GM18909 (cell line): ENCODE data around the gene GKN1.

Source experiments
- ATAC-seq: cut with Tn5 transposase; IDR thresholded peaks from one replicate; pipeline ENCODE4 v1.9.1; 2021; ENCODE audit warnings: mild to moderate bottlenecking; ENCODE audit not compliant: unreplicated experiment, poor library complexity

The GKN1 gene

DNA sequence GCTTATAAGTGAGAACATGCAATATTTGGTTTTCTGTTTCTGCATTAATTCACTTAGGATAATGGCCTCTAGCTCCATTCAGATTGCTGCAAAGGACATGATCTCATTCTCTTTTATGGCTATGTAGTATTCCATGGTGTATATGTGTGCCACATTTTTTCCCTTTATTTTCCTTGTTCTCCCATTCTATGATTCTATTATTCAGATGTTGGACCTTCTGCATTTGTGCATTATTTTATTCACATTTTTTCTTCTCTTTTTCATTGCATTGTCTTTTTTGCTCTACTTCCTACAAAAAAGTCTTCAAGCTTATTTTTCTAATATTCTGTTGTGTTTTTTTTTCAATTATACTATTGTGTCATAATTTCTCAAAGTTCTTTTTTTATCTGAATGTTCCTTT, 27.4 kb downstream of the GKN1 start:
- ATAC-seq, result no peak

DNA sequence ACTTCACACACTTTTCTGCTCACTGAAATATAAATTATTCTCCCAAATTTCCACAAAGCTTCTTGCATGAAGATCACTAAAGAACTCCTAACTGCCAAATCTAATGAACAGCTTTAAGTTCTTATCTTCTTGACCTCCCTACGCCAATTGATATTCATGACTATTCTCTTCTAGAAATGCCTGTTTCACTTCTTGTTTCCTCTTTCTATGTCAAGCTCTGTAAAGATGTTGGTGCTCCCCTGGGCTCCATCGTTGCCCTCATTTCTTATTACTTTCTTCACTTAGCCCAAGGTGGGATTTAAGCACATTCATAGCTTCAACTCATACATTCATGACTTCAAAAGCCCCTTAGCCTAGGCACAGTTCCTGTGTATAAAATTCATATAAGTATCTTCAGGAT, 29.3 kb downstream of the GKN1 start:
- no peak for ATAC-seq

DNA sequence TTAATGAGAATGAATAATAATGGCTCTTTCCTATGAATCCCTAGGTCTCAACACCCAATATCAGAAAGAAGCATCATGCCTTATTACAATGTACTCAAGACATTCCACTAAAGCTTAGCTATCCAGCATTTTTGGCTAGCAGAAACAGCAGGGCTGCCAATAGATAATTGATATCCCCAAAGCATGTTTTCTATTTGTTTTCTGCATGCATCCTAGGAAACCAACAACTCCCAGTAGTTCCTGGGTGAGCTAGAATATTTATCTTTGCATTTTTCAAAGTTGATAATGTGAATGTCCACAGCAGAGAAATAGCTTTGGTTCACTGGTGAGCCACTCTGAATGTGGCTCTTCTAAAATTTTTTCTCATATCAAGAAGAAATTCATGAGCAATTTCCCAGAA, 32.7 kb downstream of the GKN1 start:
- ATAC-seq, result no peak

DNA sequence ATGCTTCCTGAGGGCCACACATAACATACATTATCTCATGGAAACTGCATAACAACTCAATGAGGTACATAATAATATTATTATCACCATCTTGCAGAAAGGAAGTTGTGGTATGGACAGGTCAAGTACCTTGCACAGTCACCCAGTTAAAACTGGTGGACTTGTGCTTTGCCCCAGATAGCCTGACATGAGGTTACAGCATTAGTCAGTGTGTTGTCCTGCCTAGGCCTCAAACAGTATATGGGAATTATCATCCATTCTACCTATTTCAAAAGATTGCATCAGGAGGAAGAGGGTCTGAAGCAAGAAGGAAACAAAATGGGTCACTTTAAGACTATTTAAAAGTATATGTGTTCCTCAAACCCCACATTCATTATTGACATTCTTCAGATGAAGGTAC, 33.2 kb downstream of the GKN1 start:
- ATAC-seq, result no peak

DNA sequence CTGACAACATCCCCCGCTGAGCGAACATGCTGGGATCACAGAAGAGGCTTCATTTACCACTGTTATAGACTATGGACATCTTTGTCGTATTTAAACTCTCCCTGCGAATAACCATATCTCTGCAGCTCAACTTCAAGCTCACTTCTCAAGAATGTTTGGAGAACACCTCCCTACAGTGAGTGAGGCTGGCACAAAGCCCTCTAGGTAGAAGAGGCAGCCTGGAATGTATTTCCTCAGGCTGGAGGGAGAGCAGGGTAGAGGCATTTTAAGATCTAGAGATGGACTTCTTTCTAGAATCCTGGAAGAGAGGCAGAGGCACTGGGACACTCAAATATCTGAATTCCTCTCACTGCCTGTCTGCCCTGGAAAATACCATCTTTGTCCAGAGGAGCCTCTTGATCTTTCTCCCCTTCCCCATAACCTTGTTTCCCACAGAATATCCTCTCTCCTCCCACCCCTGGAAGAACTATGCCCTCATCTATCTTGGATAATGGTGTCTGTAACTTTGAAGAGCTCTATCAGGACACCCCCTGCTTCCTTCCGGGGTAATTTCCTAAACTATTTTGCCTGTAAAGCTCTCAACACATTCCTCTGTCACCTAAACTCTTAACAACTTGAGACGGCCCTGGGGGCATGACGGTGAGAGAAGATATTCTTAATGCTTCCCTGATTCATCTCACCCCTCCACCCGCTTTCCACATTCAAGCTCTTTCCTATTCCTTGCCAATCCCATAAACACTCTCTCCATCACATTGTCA, 36.2 kb downstream of the GKN1 start:
- no peak for ATAC-seq

DNA sequence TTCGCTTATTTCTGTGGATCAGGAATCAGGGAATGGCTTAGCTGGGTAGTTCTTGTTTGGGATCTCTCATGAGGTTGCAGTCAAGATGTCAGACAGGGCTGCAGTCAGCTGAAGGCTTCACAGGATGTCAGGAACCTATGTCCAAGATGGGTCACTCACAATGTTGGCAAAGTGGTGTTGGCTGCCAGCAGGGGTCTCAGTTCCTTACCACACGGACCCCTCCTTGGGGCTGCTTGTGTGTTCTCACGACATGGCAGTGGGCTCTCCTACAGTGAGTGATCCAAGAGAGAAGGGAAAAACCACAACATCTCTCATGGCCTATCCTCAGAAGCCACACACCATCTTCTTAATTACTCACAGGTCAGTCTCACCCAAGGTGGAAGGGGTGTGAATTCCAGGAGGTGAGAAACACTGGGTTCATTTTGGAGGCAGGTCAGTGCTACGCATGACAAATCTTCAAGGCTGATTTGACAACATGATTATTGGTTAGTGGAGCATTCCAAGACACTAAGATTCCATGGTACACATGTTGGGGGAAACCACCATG, 37.2 kb downstream of the GKN1 start:
- no peak for ATAC-seq

DNA sequence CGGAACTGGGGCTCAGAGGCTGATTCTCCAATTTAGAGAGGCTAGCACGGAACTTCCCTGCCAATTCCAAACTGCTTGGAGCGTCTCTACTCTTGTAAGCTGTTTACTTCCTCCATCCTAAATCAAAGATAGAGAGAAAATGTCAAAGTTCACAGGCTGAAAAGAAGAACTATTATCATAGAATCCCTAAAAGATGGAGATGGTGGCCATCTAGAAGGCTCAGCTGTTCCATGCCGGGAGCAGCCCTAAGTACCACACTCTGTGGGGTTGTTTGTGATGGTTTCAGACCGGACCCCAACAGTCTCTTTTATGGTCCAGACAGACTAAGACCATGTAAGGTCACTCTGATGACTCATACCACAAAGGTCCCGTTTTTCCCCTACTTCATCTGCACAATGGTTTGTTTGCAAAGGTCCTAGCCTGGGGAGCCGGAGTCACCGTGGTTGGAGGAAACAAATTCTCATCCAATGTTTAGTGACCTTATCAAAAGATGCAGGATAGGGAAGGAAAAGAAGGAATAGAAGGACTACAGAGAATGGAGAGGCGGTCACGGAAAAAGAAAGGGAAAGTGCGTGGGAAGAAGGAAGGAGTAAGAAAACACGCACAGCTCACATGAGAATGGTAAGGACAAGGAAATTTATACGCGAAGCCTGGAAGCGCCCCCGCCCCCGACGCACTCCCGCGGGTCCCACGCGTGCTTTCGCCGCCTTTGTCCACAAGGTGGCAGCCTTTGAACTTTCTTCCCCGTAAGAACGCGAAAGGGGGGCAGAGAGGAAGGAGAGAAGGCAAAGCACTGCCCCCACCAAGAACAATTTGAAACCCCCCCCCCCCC, 38.1 kb downstream of the GKN1 start:
- ATAC-seq, result peak; percentile 50

DNA sequence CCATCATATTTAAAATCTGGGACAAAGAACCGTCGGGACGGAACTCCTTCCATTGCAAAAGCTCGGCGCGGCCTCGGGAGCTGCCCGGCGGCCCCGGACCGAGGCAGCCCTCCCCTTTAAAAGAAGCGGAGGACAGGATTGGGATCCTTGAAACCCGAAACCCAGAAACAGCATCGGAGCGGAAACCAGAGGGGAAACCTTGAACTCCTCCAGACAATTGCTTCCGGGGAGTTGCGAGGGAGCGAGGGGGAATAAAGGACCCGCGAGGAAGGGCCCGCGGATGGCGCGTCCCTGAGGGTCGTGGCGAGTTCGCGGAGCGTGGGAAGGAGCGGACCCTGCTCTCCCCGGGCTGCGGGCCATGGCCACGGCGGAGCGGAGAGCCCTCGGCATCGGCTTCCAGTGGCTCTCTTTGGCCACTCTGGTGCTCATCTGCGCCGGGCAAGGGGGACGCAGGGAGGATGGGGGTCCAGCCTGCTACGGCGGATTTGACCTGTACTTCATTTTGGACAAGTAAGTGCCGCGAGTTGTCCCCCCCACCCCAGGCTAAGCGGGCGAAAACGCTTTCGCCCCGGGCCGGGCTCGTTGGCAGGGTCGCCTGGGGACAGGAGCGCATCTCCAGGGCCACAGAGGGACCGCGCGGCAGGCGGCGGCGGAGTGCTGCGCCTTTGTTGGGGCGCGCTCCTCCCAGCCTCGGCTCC, 38.9 kb downstream of the GKN1 start, which contains the start of gene ANTXR1:
Gene ANTXR1, plus strand, starts transcription at position 38 of the 698 bp plus-strand sequence. Its CDS starts 321 bp downstream, at position 359.
- no peak for ATAC-seq

DNA sequence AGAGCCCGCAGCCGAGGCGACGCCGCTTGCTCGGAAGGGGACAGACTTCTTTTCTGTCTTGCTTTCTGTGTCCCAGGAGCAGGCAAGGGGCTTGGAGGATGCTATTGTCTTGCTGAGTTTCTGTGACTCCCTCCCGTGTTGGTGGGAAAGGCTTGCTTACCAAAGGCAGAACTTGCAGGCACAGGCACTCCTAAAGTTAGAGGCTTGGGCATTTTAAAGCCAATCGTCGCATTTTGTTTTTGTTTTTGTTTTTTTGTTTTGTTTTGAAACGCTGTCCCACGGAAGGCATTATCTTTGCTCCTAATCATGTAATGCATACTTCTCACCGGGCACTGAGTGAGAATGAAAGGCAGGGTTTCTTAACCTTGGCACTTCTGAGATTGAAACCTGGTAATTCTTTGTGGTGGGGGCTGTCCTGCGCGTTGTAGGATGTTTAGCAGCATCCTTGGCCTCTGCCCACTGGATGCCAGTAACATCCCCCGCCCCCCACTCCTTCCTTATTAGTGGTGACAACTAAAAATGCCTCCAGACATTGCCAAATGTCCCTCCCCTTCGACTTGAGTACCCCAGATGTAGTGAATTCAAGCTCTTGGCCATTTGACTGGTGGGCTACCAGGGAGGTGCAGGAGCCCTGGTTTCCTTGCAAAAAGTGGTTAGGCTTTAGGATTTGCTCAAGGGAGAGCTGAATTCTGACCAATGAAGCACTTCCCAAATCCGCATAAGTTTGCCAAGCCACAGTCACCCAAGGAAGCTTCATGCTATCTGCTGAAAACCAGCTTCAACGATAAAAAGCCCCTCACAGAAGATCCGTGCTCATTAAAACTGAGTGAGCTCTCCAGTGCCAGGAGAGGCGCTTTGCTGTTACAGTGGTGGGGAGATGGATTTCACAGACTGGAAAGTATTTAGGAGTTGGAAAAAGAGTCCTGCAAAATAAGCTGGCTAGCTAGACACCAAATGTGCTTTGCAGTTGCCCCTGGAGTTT, 39.7 kb downstream of the GKN1 start:
- no peak for ATAC-seq

DNA sequence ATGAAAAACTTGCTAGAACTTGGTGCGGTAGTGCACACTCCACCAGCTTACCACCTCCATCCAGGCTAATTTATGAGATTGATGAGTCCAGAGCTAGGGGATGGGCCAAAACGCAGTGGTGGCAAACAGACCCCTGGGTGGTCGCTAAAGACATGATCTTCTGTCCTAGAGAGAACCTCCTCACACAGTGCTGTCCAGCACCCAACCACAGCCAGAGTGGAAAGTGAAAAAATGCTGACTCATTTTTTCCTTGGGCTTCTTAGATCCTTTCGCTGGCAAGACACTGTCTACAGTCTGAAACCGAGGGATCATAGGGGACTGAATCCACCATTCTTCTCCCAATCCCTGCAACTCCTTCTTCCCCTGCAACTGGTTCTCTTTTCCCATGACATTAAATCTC, 42.6 kb downstream of the GKN1 start:
- no peak for ATAC-seq

DNA sequence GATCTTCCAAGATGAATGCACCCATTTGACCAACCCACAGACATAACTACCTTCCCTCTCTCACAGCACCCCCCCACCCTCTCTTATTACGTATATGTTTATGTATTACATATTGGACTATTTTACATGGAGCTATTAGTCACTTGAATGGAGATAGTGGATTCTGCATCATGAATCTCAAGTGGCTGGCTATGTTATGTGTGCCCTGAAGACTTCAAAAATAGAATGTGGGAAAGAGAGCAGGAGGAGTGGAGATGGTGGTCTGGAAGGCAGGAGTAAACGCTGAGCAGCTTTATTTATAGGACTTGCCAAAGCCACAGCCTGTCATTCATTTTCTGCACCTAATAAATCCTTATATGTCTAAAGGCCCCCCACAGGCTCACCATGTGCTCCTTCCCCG, 43.4 kb downstream of the GKN1 start:
- no peak for ATAC-seq

DNA sequence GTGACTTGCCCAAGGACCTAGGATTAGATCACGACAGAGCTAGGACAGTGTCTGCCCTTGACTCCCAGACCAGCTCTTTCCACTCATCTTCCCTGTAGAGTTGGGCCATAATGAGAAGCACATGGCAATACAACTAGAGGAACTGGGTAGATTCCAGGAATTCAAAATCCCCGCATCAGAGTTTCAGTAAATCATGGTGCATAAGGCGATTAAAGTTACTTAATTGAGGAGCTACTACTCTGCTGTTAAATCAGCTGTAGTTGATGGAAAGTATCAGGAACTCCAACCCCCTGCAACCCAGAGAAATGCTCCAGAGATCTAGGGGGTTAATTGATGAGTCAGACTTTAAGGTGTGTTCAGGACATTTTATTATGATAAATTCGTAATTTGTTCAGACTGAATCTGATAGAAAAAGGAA, 44.3 kb downstream of the GKN1 start:
- ATAC-seq, result no peak

DNA sequence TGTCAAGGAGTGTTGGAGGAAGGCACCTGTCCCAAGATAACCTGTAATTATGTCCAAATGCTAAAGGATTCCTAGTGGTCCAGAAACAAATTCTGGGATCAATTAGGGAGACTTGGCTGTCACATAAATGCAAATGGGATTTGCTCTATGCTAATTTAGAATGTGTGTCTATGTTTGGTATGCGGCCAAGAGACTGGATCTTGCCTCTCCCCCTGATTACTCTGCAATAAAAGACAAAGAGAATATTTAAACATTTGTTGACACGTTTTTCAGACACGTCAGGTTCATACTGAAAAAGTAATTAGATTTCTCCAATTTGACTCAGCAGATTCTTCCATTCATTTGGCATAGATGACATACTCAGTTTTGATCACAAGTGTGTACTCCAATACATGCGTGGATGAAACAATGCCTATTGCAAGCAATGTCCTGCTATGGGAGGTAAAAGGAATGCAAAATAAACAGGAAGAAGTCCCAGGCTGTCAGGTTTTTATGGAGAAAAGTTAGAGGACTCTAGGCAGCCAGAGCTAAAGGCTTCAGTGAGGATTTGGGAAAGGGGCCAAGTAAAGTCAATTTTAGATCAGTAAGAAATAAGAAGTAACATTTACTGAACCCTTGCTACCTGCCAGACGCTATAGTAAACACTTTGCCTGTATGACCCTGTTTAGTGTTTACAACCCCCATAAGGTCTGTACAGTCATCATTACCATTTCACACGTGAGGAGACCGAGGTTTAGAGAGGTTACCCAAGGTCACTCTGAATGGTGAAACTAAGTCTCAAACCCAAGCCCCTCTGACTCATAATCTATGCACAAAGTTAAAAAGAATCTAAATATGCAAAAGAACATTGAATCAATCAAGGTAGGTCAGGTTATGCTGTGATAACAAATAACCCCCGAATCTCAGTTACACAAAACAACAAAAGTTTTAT, 46.3 kb downstream of the GKN1 start:
- no peak for ATAC-seq

DNA sequence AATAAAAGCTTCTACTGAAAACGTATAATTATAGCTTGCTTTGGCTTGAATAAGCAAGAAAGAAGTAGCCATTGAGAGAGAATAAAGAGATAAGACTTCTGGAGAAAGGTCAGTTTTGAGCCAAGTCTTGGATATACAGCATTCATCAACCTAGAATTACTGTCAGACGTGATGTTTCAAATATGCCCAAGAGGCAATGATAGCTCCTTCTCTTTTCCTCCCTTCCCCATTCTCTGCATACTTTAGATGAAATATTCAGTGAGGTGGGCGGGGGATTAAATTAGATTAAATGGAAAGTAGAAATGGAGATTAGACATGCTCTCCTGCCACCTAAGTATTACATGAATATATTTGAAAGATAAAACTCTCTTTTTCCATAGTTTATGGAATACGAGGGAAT, 47.3 kb downstream of the GKN1 start:
- no peak for ATAC-seq

DNA sequence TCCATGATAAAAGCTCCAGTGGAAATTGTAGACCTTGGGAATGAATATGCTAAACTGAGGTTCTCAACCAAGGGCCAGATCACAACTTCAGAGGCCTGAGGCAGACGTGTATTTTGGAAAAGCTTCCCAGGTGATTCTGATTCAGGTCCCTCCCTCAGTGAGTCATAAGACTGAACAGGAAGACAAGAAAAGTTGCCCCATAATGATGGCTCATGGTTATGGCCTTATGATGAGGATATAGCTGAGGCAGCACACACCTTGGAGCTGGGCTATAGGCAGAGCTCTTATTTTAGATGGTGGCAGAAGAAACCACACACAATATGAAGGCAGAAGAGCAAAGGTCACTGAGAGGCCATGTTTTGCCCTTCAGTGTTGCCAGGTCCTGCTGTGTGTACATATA, 48.1 kb downstream of the GKN1 start:
- ATAC-seq, result no peak

DNA sequence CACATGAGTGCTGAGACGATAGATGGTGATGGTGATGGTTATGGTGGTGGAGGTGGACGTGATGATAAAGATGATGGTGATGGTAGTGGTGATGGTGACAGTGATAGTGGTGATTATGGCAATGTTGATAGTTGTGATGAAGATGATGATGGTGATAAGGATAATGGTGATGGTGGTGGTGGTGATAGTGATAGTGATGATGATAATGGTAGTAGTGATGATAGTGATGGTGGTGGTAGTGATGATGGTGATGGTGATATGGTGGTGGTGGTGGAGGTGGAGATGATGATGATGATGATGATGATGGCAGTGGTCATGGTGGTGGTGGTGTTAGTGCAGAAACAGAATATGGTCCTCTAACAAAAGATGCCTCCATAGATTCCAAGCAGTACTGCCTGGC, 48.8 kb downstream of the GKN1 start:
- no peak for ATAC-seq

DNA sequence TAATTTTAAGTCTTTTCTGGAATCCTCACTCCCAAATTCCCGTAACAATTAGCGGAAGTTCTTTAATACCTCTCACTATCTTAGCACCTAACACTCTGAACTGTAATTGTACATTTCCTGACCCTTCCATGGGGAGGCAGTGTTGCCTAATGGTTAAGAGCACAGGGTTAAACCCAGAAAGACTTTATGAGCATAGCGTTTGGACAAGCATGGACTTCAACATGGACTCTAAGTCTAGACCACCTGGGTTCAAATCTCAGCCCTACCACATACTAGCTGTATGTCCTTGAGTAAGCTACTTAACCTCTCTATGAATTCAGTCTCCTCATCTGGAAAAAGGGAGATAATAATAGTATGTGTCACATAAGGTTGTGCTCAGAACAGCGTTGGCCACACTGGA, 51.6 kb downstream of the GKN1 start:
- ATAC-seq, result no peak

DNA sequence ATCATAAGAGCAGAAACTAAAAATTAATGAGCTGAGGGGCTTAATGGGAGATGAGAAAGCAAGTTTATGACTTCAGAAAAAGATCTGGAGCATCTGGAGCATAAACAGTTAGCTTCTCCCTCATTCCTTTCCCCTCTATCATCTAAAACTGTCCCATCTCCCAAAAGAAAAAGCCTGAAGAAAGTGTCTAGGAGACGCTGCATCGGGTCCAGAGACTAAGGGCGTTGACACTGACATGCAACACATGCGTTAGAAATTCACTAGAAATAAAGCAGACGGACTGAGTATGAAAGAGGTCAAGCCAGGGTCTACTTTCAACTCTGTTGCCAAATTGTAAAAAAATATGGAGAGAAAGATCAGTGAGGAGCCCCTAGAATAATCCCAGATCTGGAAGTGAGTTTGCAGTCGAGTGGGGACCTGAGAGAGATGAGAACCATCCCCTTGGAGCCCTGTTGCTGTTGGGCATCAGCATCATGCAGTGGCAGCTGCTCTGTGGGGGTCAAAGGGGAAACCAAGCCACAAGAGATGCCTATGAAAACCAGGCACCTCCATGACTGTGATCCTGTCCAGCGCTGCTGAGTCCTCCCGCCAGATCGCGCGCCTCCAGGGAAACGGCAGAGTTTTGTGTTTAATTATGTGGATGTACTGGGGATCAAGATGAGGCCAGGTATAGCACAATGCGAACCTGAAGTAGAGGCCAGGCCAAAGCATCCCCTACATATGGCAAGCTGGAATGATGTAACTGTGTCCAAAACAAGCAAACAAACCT, 52.4 kb downstream of the GKN1 start:
- ATAC-seq, result no peak
